ENCODE data around the gene PARD3. TPM values are rescaled to one million over a fixed set of nuclear protein-coding genes. Genes with fewer than 3 reads are reported as not detected.
"Not testable (repeated sequence)": the region's sequence is repeated elsewhere in the genome, so short reads cannot be mapped to it uniquely, and the experiment has no call there.

Gene PARD3
- total RNA-seq, 1 donor = 4.8 TPM

DNA sequence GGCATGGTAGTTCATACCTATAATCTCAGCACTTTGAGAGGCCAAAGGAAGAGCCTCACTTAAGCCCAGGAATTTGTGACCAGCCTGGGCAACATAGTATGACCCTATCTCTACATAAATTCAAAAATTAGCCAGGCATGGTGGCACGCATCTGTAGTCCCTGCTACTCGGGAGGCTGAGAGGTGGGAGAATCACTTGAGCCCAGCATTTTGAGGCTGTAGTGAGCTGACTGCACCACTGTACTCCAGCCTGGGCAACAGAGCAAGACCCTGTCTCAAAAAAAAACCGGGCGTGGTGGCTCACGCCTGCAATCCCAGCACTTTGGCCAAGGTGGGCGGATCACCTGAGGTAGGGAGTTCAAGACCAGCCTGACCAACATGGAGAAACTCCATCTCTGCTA, 19.8 kb downstream of the PARD3 start:
- no peaks in the 10 kb centered on the region for H3K27me3 ChIP-seq (ENCODE audit: insufficient read depth, low read length)
- H3K4me1 ChIP-seq (ENCODE audit: insufficient read depth, low read length) = no peaks in the 10 kb centered on the region
- no peak overlapping the region for H3K4me3 ChIP-seq (ENCODE audit: low read length)
- H3K9me3 ChIP-seq (ENCODE audit: low read depth, low read length) = no peaks in the 10 kb centered on the region

DNA sequence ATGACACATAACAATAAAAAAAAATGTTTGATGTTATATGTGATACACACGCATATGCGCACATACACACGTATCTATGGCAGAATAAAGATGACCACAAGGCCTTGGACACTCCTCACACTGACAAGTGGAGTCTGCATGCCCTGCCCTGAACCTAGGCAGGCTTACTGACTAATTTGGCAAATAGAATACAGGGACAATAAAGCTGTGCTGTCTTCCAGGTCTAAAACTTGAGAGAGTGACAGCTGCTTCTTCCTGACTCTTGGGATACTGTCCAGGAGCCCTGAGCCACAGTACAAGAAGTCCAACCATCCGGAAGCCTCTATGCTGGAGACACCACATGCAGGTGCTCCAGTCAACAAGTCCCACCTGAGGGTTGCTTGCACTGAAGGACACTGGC, 20.3 kb downstream of the PARD3 start:
- Histone ChIP-seq H3K9me3 (ENCODE audit: low read depth, low read length) (no peaks in the 10 kb centered on the region), H3K4me3 (ENCODE audit: low read length) (no peak overlapping the region), H3K27me3 (ENCODE audit: insufficient read depth, low read length) (no peaks in the 10 kb centered on the region), H3K4me1 (ENCODE audit: insufficient read depth, low read length) (no peaks in the 10 kb centered on the region)

DNA sequence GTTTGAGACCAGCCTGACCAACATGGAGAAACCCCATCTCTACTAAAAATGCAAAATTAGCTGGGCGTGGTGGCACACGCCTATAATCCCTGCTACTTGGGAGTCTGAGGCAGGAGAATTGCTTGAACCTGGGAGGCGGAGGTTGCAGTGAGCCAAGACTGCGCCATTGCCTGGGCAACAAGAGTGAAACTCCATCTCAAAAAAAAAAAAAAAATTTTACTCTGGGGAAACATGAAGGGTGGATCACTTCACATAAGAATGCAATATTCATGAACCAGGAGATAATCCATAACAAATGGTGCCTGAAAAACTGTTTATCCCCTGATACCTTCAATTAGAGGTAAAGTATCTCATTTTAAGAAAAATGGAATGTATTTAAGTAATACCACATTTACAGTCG, 21.5 kb downstream of the PARD3 start:
- H3K4me1 ChIP-seq (ENCODE audit: insufficient read depth, low read length); H3K9me3 ChIP-seq (ENCODE audit: low read depth, low read length); H3K27me3 ChIP-seq (ENCODE audit: insufficient read depth, low read length); H3K4me3 ChIP-seq (ENCODE audit: low read length): not testable (repeated sequence)

DNA sequence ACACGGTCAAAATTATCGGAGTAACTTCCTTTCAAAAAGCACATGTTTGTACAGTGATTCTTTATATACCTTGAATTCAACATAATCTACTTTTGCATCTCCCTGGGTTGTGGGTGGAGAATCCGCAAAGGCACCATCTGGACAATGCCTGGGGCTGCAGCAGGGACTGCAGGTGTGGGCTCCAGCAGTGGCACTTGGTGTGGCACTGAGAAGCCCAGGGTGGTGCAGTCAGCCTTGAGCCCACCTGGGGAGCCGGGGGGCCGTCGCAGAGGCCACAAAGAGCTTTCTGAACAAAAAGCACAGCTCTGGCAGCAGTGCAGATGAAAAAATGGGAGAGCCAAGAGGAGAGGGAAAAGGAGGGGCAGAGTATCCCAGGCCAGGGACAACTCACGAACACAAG, 22.2 kb downstream of the PARD3 start:
- Histone ChIP-seq H3K4me1 (ENCODE audit: insufficient read depth, low read length) (no peaks in the 10 kb centered on the region), H3K4me3 (ENCODE audit: low read length) (no peak overlapping the region), H3K9me3 (ENCODE audit: low read depth, low read length) (no peaks in the 10 kb centered on the region), H3K27me3 (ENCODE audit: insufficient read depth, low read length) (no peaks in the 10 kb centered on the region)

GRCh38 chr10:34791947-34792346, 23.1 kb downstream of the PARD3 start:
- H3K9me3 ChIP-seq (ENCODE audit: low read depth, low read length) = no peaks in the 10 kb centered on the region
- no peak overlapping the region for H3K4me3 ChIP-seq (ENCODE audit: low read length)
- no peaks in the 10 kb centered on the region for H3K4me1 ChIP-seq (ENCODE audit: insufficient read depth, low read length)
- no peaks in the 10 kb centered on the region for H3K27me3 ChIP-seq (ENCODE audit: insufficient read depth, low read length)

DNA sequence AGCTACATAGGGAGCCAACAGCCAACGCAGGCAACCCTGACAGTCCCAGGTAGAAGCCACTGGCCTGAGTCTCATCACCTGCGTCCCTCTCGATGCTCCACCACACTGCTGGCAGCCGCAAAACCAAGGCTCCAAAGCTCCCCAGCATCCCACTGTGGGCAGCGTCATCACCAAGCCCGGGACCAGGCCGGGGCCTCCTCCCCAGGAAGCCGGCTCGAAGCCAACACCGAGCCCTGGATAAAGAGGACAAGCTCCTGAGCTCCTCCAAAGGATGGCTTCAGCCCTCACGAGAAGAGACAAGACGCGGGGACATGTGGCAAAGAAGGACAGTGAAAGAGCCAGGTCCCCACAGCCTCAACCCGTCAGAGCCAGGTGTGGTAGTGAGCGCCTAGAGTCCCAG, 23.9 kb downstream of the PARD3 start:
- Histone ChIP-seq H3K9me3 (ENCODE audit: low read depth, low read length) (no peaks in the 10 kb centered on the region), H3K27me3 (ENCODE audit: insufficient read depth, low read length) (no peaks in the 10 kb centered on the region), H3K4me3 (ENCODE audit: low read length) (no peak overlapping the region), H3K4me1 (ENCODE audit: insufficient read depth, low read length) (no peaks in the 10 kb centered on the region)

GRCh38 chr10:34789966-34790506, 25.1 kb downstream of the PARD3 start:
- Histone ChIP-seq H3K27me3 (ENCODE audit: insufficient read depth, low read length) (no peaks in the 10 kb centered on the region), H3K4me3 (ENCODE audit: low read length) (no peak overlapping the region), H3K4me1 (ENCODE audit: insufficient read depth, low read length) (no peaks in the 10 kb centered on the region), H3K9me3 (ENCODE audit: low read depth, low read length) (no peaks in the 10 kb centered on the region)

GRCh38 chr10:34786464-34786863, 28.6 kb downstream of the PARD3 start:
- no peaks in the 10 kb centered on the region for H3K9me3 ChIP-seq (ENCODE audit: low read depth, low read length)
- no peaks in the 10 kb centered on the region for H3K27me3 ChIP-seq (ENCODE audit: insufficient read depth, low read length)
- no peaks in the 10 kb centered on the region for H3K4me1 ChIP-seq (ENCODE audit: insufficient read depth, low read length)
- no peak overlapping the region for H3K4me3 ChIP-seq (ENCODE audit: low read length)

DNA sequence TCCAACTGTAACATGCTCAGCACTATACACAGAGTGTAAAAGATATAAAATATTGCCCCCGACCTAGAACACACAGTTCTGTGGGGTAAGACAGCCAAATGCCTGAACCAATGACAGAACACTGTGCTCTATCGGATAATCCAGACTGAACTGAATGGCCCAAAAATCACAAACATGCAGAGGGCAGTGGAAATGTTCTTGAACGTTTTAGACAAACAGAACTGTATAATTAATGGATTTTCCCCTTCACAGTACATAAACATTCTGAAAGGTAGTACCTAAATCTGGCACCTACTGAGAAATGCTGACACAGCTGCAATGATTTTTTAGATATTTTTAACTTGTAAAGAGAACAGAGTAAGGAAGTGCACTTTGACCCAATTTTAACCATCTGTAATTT, 33.4 kb downstream of the PARD3 start:
- H3K4me1 ChIP-seq (ENCODE audit: insufficient read depth, low read length) = no peaks in the 10 kb centered on the region
- H3K4me3 ChIP-seq (ENCODE audit: low read length) = no peak overlapping the region
- peaks cover 4% of the 10 kb centered on the region for H3K27me3 ChIP-seq (ENCODE audit: insufficient read depth, low read length)
- no peaks in the 10 kb centered on the region for H3K9me3 ChIP-seq (ENCODE audit: low read depth, low read length)

GRCh38 chr10:34780818-34781380, 34.2 kb downstream of the PARD3 start:
- H3K27me3 ChIP-seq (ENCODE audit: insufficient read depth, low read length) = peaks cover 4% of the 10 kb centered on the region
- H3K9me3 ChIP-seq (ENCODE audit: low read depth, low read length) = no peaks in the 10 kb centered on the region
- H3K4me3 ChIP-seq (ENCODE audit: low read length) = no peak overlapping the region
- no peaks in the 10 kb centered on the region for H3K4me1 ChIP-seq (ENCODE audit: insufficient read depth, low read length)

DNA sequence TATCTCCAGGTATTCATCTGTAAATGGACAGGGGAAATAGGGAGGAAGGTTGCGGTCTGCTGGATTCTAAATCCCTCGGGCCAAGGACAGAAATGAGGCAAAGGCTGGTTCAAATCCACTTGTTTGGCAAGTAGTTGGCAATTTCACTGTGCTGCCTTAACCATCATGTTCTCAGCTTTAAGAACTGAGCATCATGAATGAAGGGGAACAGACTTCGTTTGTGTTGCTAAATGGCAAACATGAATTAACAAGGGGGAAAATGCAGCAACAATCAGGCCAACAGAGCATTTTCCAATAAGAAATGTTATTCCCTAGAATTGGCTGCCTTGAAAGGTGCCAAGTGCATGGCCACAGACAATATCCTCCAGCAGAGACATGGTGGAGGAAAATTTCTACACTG, 36.9 kb downstream of the PARD3 start:
- Histone ChIP-seq H3K4me1 (ENCODE audit: insufficient read depth, low read length) (no peaks in the 10 kb centered on the region), H3K27me3 (ENCODE audit: insufficient read depth, low read length) (peaks cover 4% of the 10 kb centered on the region), H3K9me3 (ENCODE audit: low read depth, low read length) (no peaks in the 10 kb centered on the region)

DNA sequence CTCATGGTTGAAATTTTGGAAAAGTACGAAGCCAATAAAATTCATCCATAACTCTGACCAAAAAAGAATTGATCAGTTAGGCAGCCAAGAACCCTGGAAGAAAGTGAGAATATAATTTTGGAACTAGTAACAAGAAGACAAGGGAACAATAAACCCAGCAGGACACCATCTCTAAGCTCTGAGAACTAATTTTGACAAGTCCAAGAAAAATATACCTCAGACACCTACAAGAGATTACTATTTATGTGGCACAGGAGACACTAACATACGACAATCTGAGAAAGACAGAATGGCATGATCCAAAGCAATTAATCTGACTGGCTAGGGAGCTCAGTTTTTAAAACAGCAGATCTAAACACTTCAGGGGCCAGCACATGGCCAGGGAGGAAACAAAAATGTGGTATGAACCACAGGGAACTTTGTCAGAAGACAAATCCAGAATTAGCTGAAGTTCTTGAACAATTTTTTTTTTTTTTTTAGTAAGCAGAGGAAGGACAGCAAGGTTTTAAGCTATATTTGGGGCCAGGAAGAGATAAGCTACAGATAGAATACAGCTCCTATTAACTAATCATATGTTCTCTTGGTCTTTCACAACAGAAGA, 38.9 kb downstream of the PARD3 start:
- Histone ChIP-seq H3K4me1 (ENCODE audit: insufficient read depth, low read length) (no peaks in the 10 kb centered on the region), H3K4me3 (ENCODE audit: low read length) (no peak overlapping the region), H3K9me3 (ENCODE audit: low read depth, low read length) (no peaks in the 10 kb centered on the region), H3K27me3 (ENCODE audit: insufficient read depth, low read length) (peaks cover 4% of the 10 kb centered on the region)

More for the DNA sequence above, 36.9 kb downstream of the PARD3 start:
- no peak overlapping the region for H3K4me3 ChIP-seq (ENCODE audit: low read length)

GRCh38 chr10:34775044-34775637, 40.0 kb downstream of the PARD3 start:
- H3K27me3 ChIP-seq (ENCODE audit: insufficient read depth, low read length) = peaks cover 4% of the 10 kb centered on the region
- no peak overlapping the region for H3K4me3 ChIP-seq (ENCODE audit: low read length)
- H3K4me1 ChIP-seq (ENCODE audit: insufficient read depth, low read length) = no peaks in the 10 kb centered on the region

DNA sequence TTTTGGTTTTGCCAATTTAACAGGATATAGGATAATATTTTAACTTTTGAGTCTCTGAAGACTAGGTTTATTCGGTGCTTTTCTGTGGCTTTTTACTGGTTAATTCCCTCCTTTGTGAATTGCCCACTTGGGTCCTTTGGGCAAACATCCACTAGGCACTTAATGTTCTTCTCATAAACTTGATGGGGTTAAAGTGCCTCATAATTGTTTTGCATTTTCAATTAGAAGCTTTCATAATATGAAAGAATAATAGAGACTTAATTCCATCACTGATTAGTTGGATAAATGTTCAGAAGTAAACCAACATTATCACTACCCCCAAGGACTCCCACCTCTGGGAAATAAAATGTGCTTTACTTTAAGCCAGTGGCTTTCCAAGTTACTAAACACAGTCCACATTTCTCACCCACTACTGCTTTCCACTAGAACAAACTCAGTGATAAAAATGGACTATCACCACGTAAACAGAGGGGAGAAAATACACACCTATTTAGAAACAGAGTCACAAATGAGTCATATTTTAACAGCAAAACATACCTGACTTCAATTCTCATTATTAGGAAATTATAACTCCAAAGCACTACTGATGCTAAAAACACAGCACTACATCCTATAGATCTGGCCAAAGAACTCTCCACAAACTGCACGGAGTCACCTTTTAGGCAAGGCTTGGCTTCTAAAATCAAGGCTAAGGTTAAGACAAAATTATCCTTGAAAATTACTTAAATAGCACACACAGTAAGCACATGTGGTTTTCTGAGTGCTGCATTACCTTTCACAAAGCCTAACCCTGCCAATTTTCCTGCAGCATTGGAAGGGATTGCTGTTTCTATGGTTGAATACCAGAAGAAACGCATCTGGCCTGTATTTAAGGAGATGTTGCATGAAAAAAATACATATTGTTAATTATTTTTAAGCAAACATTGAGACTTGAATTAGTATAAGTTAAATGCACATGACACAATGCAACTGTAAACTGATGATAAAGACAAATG, 41.2 kb downstream of the PARD3 start:
- Histone ChIP-seq H3K4me3 (ENCODE audit: low read length) (no peak overlapping the region), H3K27me3 (ENCODE audit: insufficient read depth, low read length) (no peaks in the 10 kb centered on the region), H3K9me3 (ENCODE audit: low read depth, low read length) (no peaks in the 10 kb centered on the region), H3K4me1 (ENCODE audit: insufficient read depth, low read length) (no peaks in the 10 kb centered on the region)

More at GRCh38 chr10:34775044-34775637, 40.0 kb downstream of the PARD3 start:
- H3K9me3 ChIP-seq (ENCODE audit: low read depth, low read length) = no peaks in the 10 kb centered on the region

DNA sequence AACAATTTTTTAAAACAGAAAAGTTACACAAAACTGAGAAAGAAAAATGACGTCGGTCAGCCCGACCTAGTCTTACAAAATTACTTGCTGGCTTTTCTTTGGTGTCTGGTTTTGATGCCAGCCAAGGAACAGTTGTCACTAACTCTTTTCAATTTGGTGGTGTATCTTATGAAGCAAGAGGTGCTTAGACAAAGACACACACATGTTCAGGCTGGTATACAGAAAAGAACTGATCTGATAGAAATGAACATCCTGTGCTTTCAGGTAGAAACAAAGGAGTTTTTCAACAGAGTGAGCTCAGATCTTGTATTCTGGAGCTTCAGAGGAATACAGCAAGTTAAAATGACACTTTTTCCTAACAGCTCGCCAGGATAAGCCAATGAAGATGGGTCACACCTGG, 43.6 kb downstream of the PARD3 start:
- Histone ChIP-seq H3K9me3 (ENCODE audit: low read depth, low read length) (no peaks in the 10 kb centered on the region), H3K4me3 (ENCODE audit: low read length) (no peak overlapping the region), H3K27me3 (ENCODE audit: insufficient read depth, low read length) (no peaks in the 10 kb centered on the region), H3K4me1 (ENCODE audit: insufficient read depth, low read length) (no peaks in the 10 kb centered on the region)

Measured in mononuclear cell (primary cell).